ENCODE results near the gene PACSIN1.

DNA sequence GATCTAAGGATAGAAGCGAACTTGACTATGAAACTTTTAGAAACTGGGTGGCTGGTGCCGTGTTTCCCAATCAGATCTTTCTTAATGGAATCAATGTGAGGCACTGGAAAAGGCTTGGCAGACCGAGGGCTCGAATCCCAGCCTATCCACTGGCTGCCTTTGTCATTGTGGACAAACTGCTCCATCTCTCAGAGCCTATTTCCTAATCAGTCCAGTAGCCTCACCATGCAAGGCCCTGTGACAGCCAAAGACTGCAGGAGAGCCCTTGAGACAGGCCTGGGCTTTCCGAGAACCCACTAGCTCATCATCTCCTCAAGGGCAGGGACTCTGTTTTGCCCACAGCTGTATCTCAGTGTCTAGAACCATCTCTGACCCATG, 46.9 kb downstream of the PACSIN1 start:
- TF ChIP-seq, protein P1, sequence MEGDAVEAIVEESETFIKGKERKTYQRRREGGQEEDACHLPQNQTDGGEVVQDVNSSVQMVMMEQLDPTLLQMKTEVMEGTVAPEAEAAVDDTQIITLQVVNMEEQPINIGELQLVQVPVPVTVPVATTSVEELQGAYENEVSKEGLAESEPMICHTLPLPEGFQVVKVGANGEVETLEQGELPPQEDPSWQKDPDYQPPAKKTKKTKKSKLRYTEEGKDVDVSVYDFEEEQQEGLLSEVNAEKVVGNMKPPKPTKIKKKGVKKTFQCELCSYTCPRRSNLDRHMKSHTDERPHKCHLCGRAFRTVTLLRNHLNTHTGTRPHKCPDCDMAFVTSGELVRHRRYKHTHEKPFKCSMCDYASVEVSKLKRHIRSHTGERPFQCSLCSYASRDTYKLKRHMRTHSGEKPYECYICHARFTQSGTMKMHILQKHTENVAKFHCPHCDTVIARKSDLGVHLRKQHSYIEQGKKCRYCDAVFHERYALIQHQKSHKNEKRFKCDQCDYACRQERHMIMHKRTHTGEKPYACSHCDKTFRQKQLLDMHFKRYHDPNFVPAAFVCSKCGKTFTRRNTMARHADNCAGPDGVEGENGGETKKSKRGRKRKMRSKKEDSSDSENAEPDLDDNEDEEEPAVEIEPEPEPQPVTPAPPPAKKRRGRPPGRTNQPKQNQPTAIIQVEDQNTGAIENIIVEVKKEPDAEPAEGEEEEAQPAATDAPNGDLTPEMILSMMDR (IDR thresholded peaks at IDR 0.05) = no peak
- no peak for TF ChIP-seq POLR2A (IDR thresholded peaks at IDR 0.05)
